Natural killer cell (primary cell): ENCODE results near the gene KIRREL3. TPM values are rescaled to one million over a fixed set of nuclear protein-coding genes. Genes with fewer than 3 reads are reported as not detected.

ENCODE experiments used
- ATAC-seq, 3 donors: fragments of 150-1000 bp in 2 of 3; fragments of 200-7000 bp in 1 of 3; cut with Tn5 transposase; 1 replicate in 1 of 3; 2 replicates in 2 of 3; pipeline ENCODE4 v1.10.0; 2021; ENCODE audit warnings: mild to moderate bottlenecking in 2 of 3, moderate library complexity in 2 of 3
- DNase-seq, 2 donors: peaks; one replicate each; pipeline versions ENCODE4 v3.0.0 to v3.0.0-alpha.2; 2013 to 2021; ENCODE audit warnings: mixed read lengths in 1 of 2
- H3K27ac ChIP-seq: one replicate; pipeline ENCODE4 v1.5.1; 2013; ENCODE audit warnings: mild to moderate bottlenecking, low read length
- H3K27me3 ChIP-seq: one replicate; pipeline ENCODE4 v1.6.1; 2013; ENCODE audit warnings: low read length; ENCODE audit not compliant: control insufficient read depth, insufficient read depth
- H3K36me3 ChIP-seq: one replicate; pipeline ENCODE4 v1.6.1; 2013; ENCODE audit warnings: low read length; ENCODE audit not compliant: control insufficient read depth, insufficient read depth
- H3K4me1 ChIP-seq: one replicate; pipeline ENCODE4 v1.6.1; 2013; ENCODE audit warnings: low read length; ENCODE audit not compliant: control insufficient read depth, insufficient read depth
- H3K4me3 ChIP-seq: one replicate; pipeline ENCODE4 v1.5.1; 2013; ENCODE audit warnings: low read length
- H3K9me3 ChIP-seq: one replicate; pipeline ENCODE4 v1.6.1; 2013; ENCODE audit warnings: low read length; ENCODE audit not compliant: control insufficient read depth, insufficient read depth
- H3K27ac Mint-ChIP-seq, 2 donors: one replicate each; pipeline ENCODE4 v1.8.0; 2022; ENCODE audit warnings: mild to moderate bottlenecking in 2 of 2, mixed read lengths in 2 of 2, moderate library complexity in 1 of 2
- H3K27me3 Mint-ChIP-seq, 2 donors: one replicate each; pipeline ENCODE4 v1.8.0; 2022; ENCODE audit warnings: low read depth in 2 of 2, mixed read lengths in 2 of 2
- H3K36me3 Mint-ChIP-seq: one replicate; pipeline ENCODE4 v1.8.0; 2022; ENCODE audit warnings: mixed read lengths
- H3K4me1 Mint-ChIP-seq, 2 donors: one replicate each; pipeline ENCODE4 v1.8.0; 2022; ENCODE audit warnings: mixed read lengths in 2 of 2
- H3K4me3 Mint-ChIP-seq: one replicate; pipeline ENCODE4 v1.8.0; 2022; ENCODE audit warnings: mild to moderate bottlenecking, moderate library complexity, mixed read lengths
- H3K9me3 Mint-ChIP-seq, 2 donors: one replicate each; pipeline ENCODE4 v1.8.0; 2022; ENCODE audit warnings: mixed read lengths in 2 of 2
- WGBS: methylation state at CpG from one replicate; pipeline ENCODE4 v1.1.7; 2013; ENCODE audit warnings: missing lambda C conversion rate; ENCODE audit not compliant: insufficient coverage; 5-methylcytosine and 5-hydroxymethylcytosine counted together
- intact Hi-C: fragments of 100-400 bp; cut with micrococcal nuclease; formaldehyde crosslinking; loops from one replicate; pipeline ENCODE4 v1.14.2; 2022
- total RNA-seq, 4 donors: library from RNA; stranded (reverse); fragments of 120-200 nt in 1 of 4; gene quantifications; one replicate each; pipeline versions ENCODE4 v1.2.3 to v1.2.4, GENCODE V29; 2013 to 2022
- TF ChIP-seq, protein P1 (sequence below): fragments of 200-600 bp; IDR thresholded peaks from one replicate; pipeline ENCODE4 v1.8.0; 2022; ENCODE audit warnings: antibody characterized with exemption

The KIRREL3 gene
- total RNA-seq, 3 donors from 2014 or later (not counting 1 experiment from before 2014, with no cell fraction given), result not detected

DNA sequence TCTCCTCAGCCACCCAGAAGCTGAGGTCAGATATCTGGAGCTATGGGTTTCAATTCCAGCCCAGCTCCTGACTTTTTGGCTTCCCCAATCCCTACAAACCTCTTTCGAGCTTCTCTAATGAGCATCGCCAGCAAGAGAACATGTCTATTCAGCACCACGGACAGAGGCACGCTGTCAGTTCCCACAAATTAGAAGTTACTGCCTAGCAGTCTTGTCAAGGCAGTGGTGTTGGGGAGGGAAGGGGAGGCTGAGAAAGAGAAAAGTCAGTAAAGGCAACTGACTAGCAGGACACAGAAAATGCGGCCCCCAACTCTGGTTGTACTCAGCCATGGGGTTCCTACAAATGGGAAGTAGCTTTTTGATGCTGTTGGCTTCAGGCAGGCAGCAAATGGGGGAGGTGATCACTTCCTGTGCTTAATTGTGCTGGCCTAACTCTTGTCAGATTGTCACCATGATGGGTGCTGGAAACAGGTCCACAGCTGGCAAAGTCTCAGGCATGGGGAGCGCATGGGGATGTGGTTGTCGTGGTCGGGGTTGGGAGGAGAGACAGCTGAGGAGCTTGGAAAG, 439.2 kb downstream of the KIRREL3 start:
- 35% methylated on average over 8 of the region's 8 CpGs for WGBS
- Mint-ChIP-seq H3K27ac (no peak overlapping the region), H3K4me1 (no peaks in the 10 kb centered on the region), H3K27me3 (peaks cover 9 to 16% of the 10 kb centered on the region in 2 donors), H3K9me3 (no peaks in the 10 kb centered on the region), H3K4me3 (no peak overlapping the region), H3K36me3 (no peaks in the 10 kb centered on the region)
- DNase-seq (peak in 1 of 2 donors; percentile 26), ATAC-seq (no peak)
- Histone ChIP-seq H3K27ac (no peak overlapping the region), H3K27me3 (no peaks in the 10 kb centered on the region), H3K36me3 (no peaks in the 10 kb centered on the region), H3K4me1 (no peaks in the 10 kb centered on the region), H3K9me3 (no peaks in the 10 kb centered on the region), H3K4me3 (no peak overlapping the region)
- TF ChIP-seq, protein P1, sequence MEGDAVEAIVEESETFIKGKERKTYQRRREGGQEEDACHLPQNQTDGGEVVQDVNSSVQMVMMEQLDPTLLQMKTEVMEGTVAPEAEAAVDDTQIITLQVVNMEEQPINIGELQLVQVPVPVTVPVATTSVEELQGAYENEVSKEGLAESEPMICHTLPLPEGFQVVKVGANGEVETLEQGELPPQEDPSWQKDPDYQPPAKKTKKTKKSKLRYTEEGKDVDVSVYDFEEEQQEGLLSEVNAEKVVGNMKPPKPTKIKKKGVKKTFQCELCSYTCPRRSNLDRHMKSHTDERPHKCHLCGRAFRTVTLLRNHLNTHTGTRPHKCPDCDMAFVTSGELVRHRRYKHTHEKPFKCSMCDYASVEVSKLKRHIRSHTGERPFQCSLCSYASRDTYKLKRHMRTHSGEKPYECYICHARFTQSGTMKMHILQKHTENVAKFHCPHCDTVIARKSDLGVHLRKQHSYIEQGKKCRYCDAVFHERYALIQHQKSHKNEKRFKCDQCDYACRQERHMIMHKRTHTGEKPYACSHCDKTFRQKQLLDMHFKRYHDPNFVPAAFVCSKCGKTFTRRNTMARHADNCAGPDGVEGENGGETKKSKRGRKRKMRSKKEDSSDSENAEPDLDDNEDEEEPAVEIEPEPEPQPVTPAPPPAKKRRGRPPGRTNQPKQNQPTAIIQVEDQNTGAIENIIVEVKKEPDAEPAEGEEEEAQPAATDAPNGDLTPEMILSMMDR, result no peak
- intact Hi-C loops, result no loop called here

DNA sequence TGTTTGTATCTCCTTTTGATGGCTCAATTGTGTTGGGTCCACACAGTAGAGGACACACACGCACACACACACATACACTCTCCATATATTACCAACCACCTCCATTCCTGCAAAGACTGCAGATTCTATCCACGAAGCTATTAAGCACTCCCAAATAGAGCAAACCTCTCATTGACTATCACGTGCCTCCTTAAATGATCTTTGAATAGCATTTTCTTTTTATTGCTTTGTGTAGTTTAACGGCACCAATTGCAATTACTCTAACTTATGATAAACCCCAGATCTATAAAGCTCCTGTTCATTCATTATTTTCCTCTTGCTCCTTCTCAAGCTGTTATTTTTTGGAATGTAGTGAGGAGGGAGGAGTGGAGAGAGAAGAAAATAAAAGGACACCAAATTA, 440.3 kb downstream of the KIRREL3 start:
- H3K4me1 Mint-ChIP-seq, result no peaks in the 10 kb centered on the region

DNA sequence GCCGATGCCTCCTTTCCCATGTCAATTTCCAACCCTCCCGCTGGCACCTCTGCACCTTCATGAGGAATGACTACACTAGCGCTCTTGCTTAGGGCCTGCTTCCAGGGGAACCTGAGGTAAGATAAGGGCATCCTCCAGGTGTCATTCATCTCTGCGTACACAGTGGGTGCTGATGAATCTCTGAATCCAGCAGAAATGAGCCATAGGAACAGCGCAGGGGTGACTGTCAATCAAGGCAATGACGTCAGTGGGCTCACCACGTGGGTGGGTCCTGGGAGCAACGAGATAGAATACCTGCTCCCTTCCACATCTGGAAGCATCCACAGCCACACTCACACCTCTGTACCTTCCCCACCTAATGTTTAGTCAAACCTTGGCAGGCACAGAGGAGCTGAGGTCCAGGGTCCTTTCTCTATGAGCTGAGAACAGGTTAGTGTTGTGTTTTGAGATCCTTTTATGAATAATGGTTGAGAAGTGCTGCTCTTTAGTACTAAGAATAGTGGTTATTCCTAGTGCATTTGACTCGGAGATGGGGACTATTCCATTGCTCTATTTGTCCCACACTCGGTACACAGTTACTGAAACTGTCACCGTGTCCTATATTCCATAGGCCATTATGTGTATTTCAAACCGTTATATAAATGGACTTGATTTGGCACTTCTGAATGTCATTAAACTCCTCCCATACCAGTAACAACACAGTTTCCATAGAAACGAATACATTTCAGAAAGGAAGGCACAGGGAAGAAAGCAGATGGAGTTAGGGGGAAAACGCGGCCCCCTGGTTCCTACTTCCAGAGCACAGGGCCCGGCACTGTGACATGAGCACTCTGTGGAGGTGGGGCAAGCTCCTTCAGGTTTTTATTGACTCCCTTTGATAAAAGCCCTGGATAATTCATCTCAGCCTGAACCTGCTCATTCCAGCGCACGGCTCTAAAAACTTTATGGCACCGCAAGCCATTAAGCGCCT, 451.7 kb downstream of the KIRREL3 start:
- Histone ChIP-seq H3K4me3 (no peak overlapping the region), H3K9me3 (no peaks in the 10 kb centered on the region), H3K27me3 (no peaks in the 10 kb centered on the region), H3K36me3 (no peaks in the 10 kb centered on the region), H3K27ac (no peak overlapping the region), H3K4me1 (no peaks in the 10 kb centered on the region)
- intact Hi-C loops, result no loop called here
- TF ChIP-seq, protein P1, result no peak
- no peak overlapping the region for H3K27ac Mint-ChIP-seq
- H3K4me3 Mint-ChIP-seq, result no peak overlapping the region
- H3K9me3 Mint-ChIP-seq, result no peaks in the 10 kb centered on the region
- no peak for ATAC-seq
- H3K36me3 Mint-ChIP-seq, result no peaks in the 10 kb centered on the region
- WGBS, result 83% methylated on average over 20 of the region's 20 CpGs
- no peaks in the 10 kb centered on the region for H3K4me1 Mint-ChIP-seq
- H3K27me3 Mint-ChIP-seq, result peaks cover 6 to 12% of the 10 kb centered on the region in 2 donors
- DNase-seq, result no peak

More for the DNA sequence above, 440.3 kb downstream of the KIRREL3 start:
- Mint-ChIP-seq H3K27ac (no peak overlapping the region), H3K36me3 (no peaks in the 10 kb centered on the region), H3K9me3 (no peaks in the 10 kb centered on the region), H3K27me3 (peaks cover 8 to 12% of the 10 kb centered on the region in 2 donors), H3K4me3 (no peak overlapping the region)
- H3K36me3 ChIP-seq, result no peaks in the 10 kb centered on the region
- H3K4me1 ChIP-seq, result no peaks in the 10 kb centered on the region
- no peak for ATAC-seq
- no peaks in the 10 kb centered on the region for H3K27me3 ChIP-seq
- TF ChIP-seq, protein P1, result no peak
- intact Hi-C loops, result no loop called here
- 59% methylated on average over 2 of the region's 4 CpGs for WGBS
- DNase-seq, result no peak
- no peaks in the 10 kb centered on the region for H3K9me3 ChIP-seq
- H3K4me3 ChIP-seq, result no peak overlapping the region
- H3K27ac ChIP-seq, result no peak overlapping the region
